ENCODE data around the gene XPNPEP3.

DNA sequence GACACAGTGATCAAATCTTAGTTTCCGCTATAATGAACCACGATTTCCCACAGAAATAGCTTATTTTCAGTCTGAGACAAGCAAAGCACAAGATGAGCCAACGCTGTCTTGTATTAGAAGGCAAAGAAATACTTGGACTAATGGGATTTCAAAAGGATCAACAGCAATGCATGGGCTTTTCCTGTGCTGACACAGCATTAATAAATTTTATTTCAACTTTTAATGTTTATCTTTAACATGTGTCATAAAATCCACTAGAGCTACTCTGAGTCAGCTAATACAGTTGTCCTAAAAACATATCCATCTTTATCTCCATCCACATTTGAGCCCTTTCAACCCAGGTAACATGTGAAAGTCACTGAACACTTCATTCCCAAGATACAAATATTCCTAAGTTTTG lies 22.3 kb upstream of the XPNPEP3 start:
- TF ChIP-seq POLR2AphosphoS5 (IDR thresholded peaks at IDR 0.05) (no peak), POLR2A (IDR thresholded peaks at IDR 0.05) (no peak), CTCF (IDR thresholded peaks at IDR 0.05) (no peak)
